DLD1 (cell line): ENCODE data around the gene PORCN.
"Not testable (repeated sequence)": the region's sequence is repeated elsewhere in the genome, so short reads cannot be mapped to it uniquely, and the experiment has no call there.

Experiments used
- in situ Hi-C: cut with HindIII; loops from 2 replicates; pipeline ENCODE4 v1.10.0; 2017; ENCODE audit warnings: low sequenced_read_pairs

PORCN gene

GRCh38 chrX:48539345-48540027, 30.7 kb downstream of the PORCN start, which contains the start of gene TBC1D25:
Gene TBC1D25, plus strand, starts transcription at chrX:48539714. Its CDS starts 84 bp downstream, at chrX:48539798.
- in situ Hi-C loops, result no loop called here

GRCh38 chrX:48540028-48540375, 31.2 kb downstream of the PORCN start:
- in situ Hi-C loops, result no loop called here

GRCh38 chrX:48540480-48540879, 31.7 kb downstream of the PORCN start:
- in situ Hi-C loops, result no loop called here

DNA sequence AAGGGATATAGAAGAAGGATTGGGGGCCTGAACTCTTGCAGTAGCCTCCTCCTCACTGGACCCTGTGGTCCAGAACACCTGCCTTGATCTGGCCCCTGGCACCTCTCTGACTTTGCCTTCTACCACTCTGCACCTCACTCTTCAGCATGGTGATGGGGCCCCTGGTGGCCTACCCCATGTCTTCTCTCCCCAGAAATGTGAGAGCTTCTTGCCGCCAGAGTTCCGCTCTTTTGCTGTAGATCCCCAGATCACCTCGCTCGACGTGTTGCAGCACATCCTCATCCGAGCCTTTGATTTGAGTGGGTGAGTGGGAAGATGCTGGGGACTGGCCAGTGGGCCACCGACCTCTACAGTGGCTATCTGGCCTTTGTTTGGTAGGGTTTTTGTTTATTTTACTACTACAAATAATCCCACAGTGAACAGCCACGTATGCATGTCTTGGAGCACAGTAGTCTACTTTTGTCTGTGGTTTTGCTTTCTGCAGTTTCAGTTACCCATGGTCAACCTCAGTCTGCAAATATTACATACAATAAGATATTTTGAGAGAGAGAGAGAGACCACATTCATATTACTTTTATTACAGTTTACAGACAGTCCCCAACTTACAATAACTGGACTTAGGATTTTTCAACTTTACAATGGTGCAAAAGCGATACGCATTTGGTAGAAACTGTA, 32.5 kb downstream of the PORCN start:
- in situ Hi-C loops, result no loop called here

DNA sequence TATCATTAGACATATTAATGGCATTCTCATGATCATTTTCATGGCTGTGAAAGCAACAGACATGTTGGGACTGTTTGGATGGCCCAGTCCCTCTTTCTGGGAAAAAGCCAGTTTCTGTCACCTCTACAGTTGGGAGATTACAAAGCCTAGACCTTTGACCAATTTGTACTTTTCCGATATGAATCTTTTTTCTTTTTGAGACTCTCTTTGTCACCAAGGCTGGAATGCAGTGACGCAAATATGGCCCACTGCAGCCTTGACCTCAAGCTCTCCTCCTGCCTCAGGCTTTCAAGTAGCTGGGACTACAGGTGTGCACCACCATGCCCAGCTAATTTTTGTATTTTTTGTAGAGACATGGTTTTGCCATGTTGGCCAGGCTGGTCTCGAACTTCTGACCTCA, 40.1 kb downstream of the PORCN start:
- in situ Hi-C loops, result no loop called here

- in situ Hi-C loops, result not testable (repeated sequence)
Observed at GRCh38 chrX:48555731-48556325, 47.0 kb downstream of the PORCN start.

GRCh38 chrX:48558271-48558670, 49.5 kb downstream of the PORCN start:
- in situ Hi-C loops, result no loop called here

DNA sequence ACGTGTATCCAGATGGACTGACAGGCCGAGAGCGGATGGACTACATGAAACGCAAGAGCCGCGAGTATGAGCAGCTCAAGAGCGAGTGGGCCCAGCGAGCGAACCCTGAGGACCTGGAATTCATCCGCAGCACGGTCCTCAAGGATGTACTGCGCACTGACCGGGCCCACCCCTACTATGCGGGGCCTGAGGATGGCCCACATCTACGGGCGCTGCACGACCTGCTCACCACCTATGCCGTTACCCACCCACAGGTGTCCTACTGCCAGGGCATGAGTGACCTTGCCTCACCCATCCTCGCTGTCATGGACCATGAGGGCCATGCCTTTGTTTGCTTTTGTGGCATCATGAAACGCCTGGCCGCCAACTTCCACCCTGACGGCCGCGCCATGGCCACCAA, 50.8 kb downstream of the PORCN start:
- in situ Hi-C loops, result no loop called here

GRCh38 chrX:48560056-48560455, 51.3 kb downstream of the PORCN start:
- in situ Hi-C loops, result no loop called here

DNA sequence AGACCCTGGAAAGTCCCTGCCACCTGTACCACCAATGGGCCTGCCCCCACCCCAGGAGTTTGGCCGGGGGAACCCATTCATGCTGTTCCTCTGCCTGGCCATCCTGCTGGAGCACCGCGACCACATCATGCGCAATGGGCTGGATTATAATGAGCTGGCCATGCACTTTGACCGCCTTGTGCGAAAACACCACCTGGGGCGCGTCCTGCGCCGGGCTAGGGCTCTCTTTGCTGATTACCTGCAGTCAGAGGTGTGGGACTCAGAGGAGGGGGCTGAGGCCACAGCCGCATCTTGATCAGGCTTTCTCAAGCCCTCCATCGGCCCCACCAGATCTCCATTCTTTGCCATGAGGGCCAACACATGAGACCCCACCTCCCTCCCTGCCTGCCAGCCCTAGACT, 51.9 kb downstream of the PORCN start:
- in situ Hi-C loops, result no loop called here

DNA sequence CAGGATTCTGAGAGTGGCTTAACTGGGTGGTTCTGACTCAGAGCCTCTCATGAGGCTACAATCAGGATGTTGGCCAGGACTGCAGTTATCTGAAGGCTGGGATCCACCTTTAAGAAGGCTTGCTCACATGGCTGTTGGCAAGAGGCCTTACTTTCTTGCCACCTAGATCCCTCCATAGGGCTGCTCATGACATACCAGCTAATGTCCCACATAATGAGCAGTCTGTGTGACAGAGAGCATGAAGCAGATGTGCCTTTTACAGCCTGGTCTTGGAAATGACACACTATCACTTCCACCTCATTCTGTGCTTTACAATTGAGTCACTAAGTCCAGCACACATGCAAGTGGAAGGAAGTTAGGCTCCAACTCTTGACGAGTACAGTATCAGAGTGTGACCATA, 61.2 kb downstream of the PORCN start:
- in situ Hi-C loops, result no loop called here
